Lower lobe of right lung (tissue), 2 donors: ENCODE data around the gene DOCK1. TPM values are rescaled to one million over a fixed set of nuclear protein-coding genes. Genes with fewer than 3 reads are reported as not detected.

Experiments used
- ATAC-seq, 2 donors: fragments of 200-7000 bp; cut with Tn5 transposase; one replicate each; pipeline ENCODE4 v1.9.1; 2020 to 2022; ENCODE audit warnings: mild to moderate bottlenecking in 2 of 2, moderate library complexity in 2 of 2
- DNase-seq: peaks from one replicate; pipeline ENCODE4 v3.0.0-alpha.2; 2020
- H3K27ac ChIP-seq: fragments of 200-600 bp; one replicate; pipeline ENCODE4 v1.8.0; 2022
- H3K27me3 ChIP-seq: fragments of 200-600 bp; one replicate; pipeline ENCODE4 v1.8.0; 2022; ENCODE audit warnings: low read depth
- H3K36me3 ChIP-seq: fragments of 200-600 bp; one replicate; pipeline ENCODE4 v1.8.0; 2022; ENCODE audit warnings: mild to moderate bottlenecking
- H3K4me1 ChIP-seq: fragments of 200-600 bp; one replicate; pipeline ENCODE4 v1.8.0; 2022
- H3K4me3 ChIP-seq: fragments of 200-600 bp; one replicate; pipeline ENCODE4 v1.8.0; 2022; ENCODE audit warnings: mild to moderate bottlenecking
- H3K9me3 ChIP-seq: fragments of 200-600 bp; one replicate; pipeline ENCODE4 v1.8.0; 2022
- intact Hi-C: fragments of 100-400 bp; cut with DNase I; formaldehyde crosslinking; loops from one replicate; pipeline ENCODE4 v1.11.0; 2022
- total RNA-seq: library from RNA; stranded (reverse); fragmentation: NEBNext Ultra II Directional; extraction: Animal tissue kit (Norgen Biotek cat#: 25700); gene quantifications from one replicate; pipeline ENCODE4 v1.2.1, GENCODE V29; 2021
- TF ChIP-seq, protein P1 (sequence below): fragments of 200-600 bp; IDR thresholded peaks from one replicate; pipeline ENCODE4 v1.8.0; 2022; ENCODE audit warnings: antibody characterized with exemption, mild to moderate bottlenecking
- donor health status: DM: no; HTN: yes; CAD: no; lungs with severe emphysema.

DOCK1 gene
- total RNA-seq, 1 donor from 2014 or later = 44.8 TPM

DNA sequence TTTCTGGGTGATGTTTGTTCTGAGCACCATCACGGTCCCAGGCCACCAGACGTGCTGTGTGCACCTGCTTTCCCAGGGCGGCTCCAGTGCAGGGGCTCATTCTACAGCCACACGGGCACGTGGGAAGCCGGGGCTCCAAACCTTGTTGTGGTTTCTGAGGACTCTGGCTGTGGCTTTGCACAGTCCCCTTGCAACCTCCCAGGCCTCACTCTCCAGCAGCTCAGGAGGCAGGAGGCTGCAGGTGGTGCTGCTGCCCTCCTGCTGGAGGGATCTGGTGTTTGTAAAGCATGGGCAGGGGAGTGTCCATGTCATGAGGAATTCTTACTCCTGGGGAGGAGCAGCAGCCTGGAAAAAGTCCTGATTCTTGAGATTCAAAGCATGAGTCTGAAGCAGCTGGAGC, 236.9 kb downstream of the DOCK1 start:
- H3K4me1 ChIP-seq = no peaks in the 10 kb centered on the region
- H3K9me3 ChIP-seq = no peaks in the 10 kb centered on the region
- H3K36me3 ChIP-seq = peaks cover 8% of the 10 kb centered on the region
- ATAC-seq (no peak), DNase-seq (no peak)
- TF ChIP-seq, protein P1, sequence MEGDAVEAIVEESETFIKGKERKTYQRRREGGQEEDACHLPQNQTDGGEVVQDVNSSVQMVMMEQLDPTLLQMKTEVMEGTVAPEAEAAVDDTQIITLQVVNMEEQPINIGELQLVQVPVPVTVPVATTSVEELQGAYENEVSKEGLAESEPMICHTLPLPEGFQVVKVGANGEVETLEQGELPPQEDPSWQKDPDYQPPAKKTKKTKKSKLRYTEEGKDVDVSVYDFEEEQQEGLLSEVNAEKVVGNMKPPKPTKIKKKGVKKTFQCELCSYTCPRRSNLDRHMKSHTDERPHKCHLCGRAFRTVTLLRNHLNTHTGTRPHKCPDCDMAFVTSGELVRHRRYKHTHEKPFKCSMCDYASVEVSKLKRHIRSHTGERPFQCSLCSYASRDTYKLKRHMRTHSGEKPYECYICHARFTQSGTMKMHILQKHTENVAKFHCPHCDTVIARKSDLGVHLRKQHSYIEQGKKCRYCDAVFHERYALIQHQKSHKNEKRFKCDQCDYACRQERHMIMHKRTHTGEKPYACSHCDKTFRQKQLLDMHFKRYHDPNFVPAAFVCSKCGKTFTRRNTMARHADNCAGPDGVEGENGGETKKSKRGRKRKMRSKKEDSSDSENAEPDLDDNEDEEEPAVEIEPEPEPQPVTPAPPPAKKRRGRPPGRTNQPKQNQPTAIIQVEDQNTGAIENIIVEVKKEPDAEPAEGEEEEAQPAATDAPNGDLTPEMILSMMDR = no peak
- H3K27me3 ChIP-seq = no peaks in the 10 kb centered on the region
- H3K27ac ChIP-seq = no peak overlapping the region
- intact Hi-C loops = no loop called here
- H3K4me3 ChIP-seq = no peak overlapping the region

DNA sequence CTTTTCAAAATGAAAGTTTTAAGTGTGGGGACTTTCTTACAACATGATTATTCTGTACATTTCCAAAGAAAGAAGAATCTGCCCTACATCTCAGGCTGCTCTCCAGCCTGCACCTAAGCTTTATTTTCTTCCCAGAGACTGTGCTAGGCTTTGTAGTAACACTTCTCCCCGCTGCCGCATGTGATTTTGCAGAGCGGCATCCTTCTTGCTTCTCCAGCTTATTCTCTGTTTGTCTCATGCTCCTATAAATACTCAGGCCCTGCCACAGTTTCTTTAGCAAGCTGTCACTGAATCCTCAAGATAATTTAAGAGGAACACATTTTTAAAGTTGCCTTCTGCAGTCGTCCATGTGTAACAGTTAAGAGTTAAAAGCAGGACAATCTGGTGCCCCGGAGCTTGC, 237.6 kb downstream of the DOCK1 start:
- Histone ChIP-seq H3K27ac (no peak overlapping the region), H3K36me3 (peaks cover 8% of the 10 kb centered on the region), H3K9me3 (no peaks in the 10 kb centered on the region), H3K27me3 (no peaks in the 10 kb centered on the region), H3K4me3 (no peak overlapping the region), H3K4me1 (no peaks in the 10 kb centered on the region)
- no peak for DNase-seq
- TF ChIP-seq, protein P1 = no peak
- ATAC-seq = no peak
- intact Hi-C loops = no loop called here

- H3K27me3 ChIP-seq = no peaks in the 10 kb centered on the region
- no peak overlapping the region for H3K27ac ChIP-seq
- H3K4me1 ChIP-seq = no peaks in the 10 kb centered on the region
- intact Hi-C loops = no loop called here
- H3K36me3 ChIP-seq = no peaks in the 10 kb centered on the region
- no peak for DNase-seq
- H3K4me3 ChIP-seq = no peak overlapping the region
- no peaks in the 10 kb centered on the region for H3K9me3 ChIP-seq
- TF ChIP-seq, protein P1 = no peak
- no peak for ATAC-seq
Measured at GRCh38 chr10:127145173-127145572, 239.9 kb downstream of the DOCK1 start.

GRCh38 chr10:127146661-127147060, 241.4 kb downstream of the DOCK1 start:
- Histone ChIP-seq H3K27me3 (no peaks in the 10 kb centered on the region), H3K4me1 (no peaks in the 10 kb centered on the region), H3K36me3 (no peaks in the 10 kb centered on the region), H3K4me3 (no peak overlapping the region), H3K27ac (no peak overlapping the region), H3K9me3 (no peaks in the 10 kb centered on the region)
- DNase-seq (no peak), ATAC-seq (no peak)
- intact Hi-C loops = no loop called here
- TF ChIP-seq, protein P1 = no peak

- no peak for DNase-seq
Measured at GRCh38 chr10:127148066-127148932, 243.1 kb downstream of the DOCK1 start.

More at GRCh38 chr10:127148066-127148932, 243.1 kb downstream of the DOCK1 start:
- H3K36me3 ChIP-seq = no peaks in the 10 kb centered on the region
- TF ChIP-seq, protein P1 = no peak
- intact Hi-C loops = no loop called here
- H3K4me1 ChIP-seq = peaks cover 6% of the 10 kb centered on the region
- no peaks in the 10 kb centered on the region for H3K27me3 ChIP-seq
- H3K4me3 ChIP-seq = no peak overlapping the region
- H3K27ac ChIP-seq = no peak overlapping the region
- no peak for ATAC-seq
- H3K9me3 ChIP-seq = no peaks in the 10 kb centered on the region
